HepG2 (cell line): Measurements from ENCODE around the gene ATOH7. TPM values are rescaled to one million over a fixed set of nuclear protein-coding genes. Genes with fewer than 3 reads are reported as not detected.

ENCODE experiments used
- ATAC-seq: fragments of 200-7000 bp; cut with Tn5 transposase; 3 replicates; pipeline ENCODE4 v1.9.1; 2020; ENCODE audit warnings: mild to moderate bottlenecking, moderate library complexity
- BruUV-seq: library from RNA; stranded (reverse); fragments of 400-500 nt; replicated peaks from 2 replicates; lab custom pipeline; 2021; lab: Mats Ljungman, UMichigan
- CTCF ChIA-PET: fragments of 300-600 bp; formaldehyde crosslinking; extraction: SDS; loops from one replicate; lab custom pipeline; 2021; ENCODE audit warnings: low total read pairs, inconsistent platforms, low intra/inter-chr PET ratio; lab: Yijun Ruan, JAX
- POLR2A ChIA-PET: fragments of 350-600 bp; sonication (Branson Sonifier 250); formaldehyde crosslinking; loops from one replicate; lab custom pipeline; 2020; ENCODE audit warnings: antibody characterized with exemption, inconsistent platforms; lab: Yijun Ruan, JAX
- DNase-seq: peaks from one replicate; pipeline ENCODE4 v3.0.0-alpha.2; 2015; ENCODE audit warnings: low spot score
- FAIRE-seq: peaks from 3 replicates; lab custom pipeline; 2011; peaks lifted over from hg19 to GRCh38; lab: Jason Lieb, UNC
- H2AFZ ChIP-seq: one replicate; pipeline ENCODE4 v1.6.1; 2011; ENCODE audit warnings: low read length, inconsistent platforms
- H3K27ac ChIP-seq: fragments of 300-600 bp; 3 replicates; pipeline ENCODE4 v1.8.0; 2011; ENCODE audit warnings: mixed run types, mild to moderate bottlenecking, mixed read lengths, low read length, inconsistent platforms; ENCODE audit not compliant: insufficient read depth; ENCODE audit errors: extremely low read length
- H3K27me3 ChIP-seq, 2 experiments: fragments of 200-600 bp in 1 of 2; 2 replicates in 1 of 2; 3 replicates in 1 of 2; pipeline versions ENCODE4 v1.6.0 to v1.8.0; 2011; ENCODE audit warnings: low read length in 2 of 2, mild to moderate bottlenecking in 2 of 2, moderate library complexity in 2 of 2, inconsistent platforms in 1 of 2; ENCODE audit not compliant: insufficient read depth in 2 of 2, control insufficient read depth in 1 of 2
- H3K36me3 ChIP-seq, 2 experiments: fragments of 200-600 bp in 1 of 2; replicated peaks in 1 of 2; 2 replicates in 1 of 2; 3 replicates in 1 of 2; pipeline versions ENCODE4 v1.5.1 to v1.8.0; 2011; ENCODE audit warnings: low read length in 2 of 2, inconsistent platforms in 1 of 2; ENCODE audit not compliant: insufficient read depth in 2 of 2, control insufficient read depth in 1 of 2
- H3K4me1 ChIP-seq: 2 replicates; pipeline ENCODE4 v1.5.1; 2012; ENCODE audit warnings: low read length, inconsistent platforms; ENCODE audit not compliant: insufficient read depth
- H3K4me2 ChIP-seq: 2 replicates; pipeline ENCODE4 v1.6.0; 2011; ENCODE audit warnings: low read depth, low read length, inconsistent platforms
- H3K4me3 ChIP-seq, 3 experiments: fragments of 200-600 bp in 1 of 3; sonication (generic), shearing (Covaris generic) in 1 of 3; replicated peaks in 1 of 3; 2 replicates each; pipeline ENCODE4 v1.5.1; 2011 to 2016; ENCODE audit warnings: low read length in 3 of 3, inconsistent platforms in 2 of 3, low read depth in 2 of 3, mild to moderate bottlenecking in 2 of 3, control low read depth in 1 of 3, mixed read lengths in 1 of 3; ENCODE audit not compliant: insufficient read depth in 1 of 3
- H3K79me2 ChIP-seq: one replicate; pipeline ENCODE4 v1.6.1; 2011; ENCODE audit warnings: low read length, inconsistent platforms; ENCODE audit not compliant: insufficient read depth
- H3K9ac ChIP-seq: 2 replicates; pipeline ENCODE4 v1.6.0; 2011; ENCODE audit warnings: mild to moderate bottlenecking, low read depth, low read length, inconsistent platforms; ENCODE audit not compliant: insufficient read depth
- H3K9me3 ChIP-seq: 2 replicates; pipeline ENCODE4 v1.5.1; 2012; ENCODE audit warnings: mild to moderate bottlenecking, low read length
- H4K20me1 ChIP-seq: 2 replicates; pipeline ENCODE4 v1.6.0; 2011; ENCODE audit warnings: inconsistent platforms, mild to moderate bottlenecking, low read length, moderate library complexity; ENCODE audit not compliant: insufficient read depth
- ARID2 ChIP-seq: sonication (generic); formaldehyde crosslinking; IDR thresholded peaks from 2 replicates; pipeline ENCODE4 v1.8.1; 2022; ENCODE audit warnings: mild to moderate bottlenecking, missing genetic modification reagents, borderline replicate concordance
- CBX5 ChIP-seq: sonication (generic); formaldehyde crosslinking; IDR thresholded peaks from 2 replicates; pipeline ENCODE4 v1.4.0; 2020; ENCODE audit warnings: missing genetic modification reagents, borderline replicate concordance
- CEBPZ ChIP-seq: IDR thresholded peaks from 2 replicates; pipeline ENCODE4 v1.6.1; 2012; ENCODE audit warnings: low read length, improper control_type of control experiment
- ESRRA ChIP-seq: sonication (generic); formaldehyde crosslinking; IDR thresholded peaks from 2 replicates; pipeline ENCODE4 v1.5.1; 2020; ENCODE audit warnings: mild to moderate bottlenecking, low read depth, missing genetic modification reagents
- GFI1 ChIP-seq: sonication (generic); formaldehyde crosslinking; IDR thresholded peaks from 2 replicates; pipeline ENCODE4 v1.5.0; 2020; ENCODE audit warnings: missing genetic modification reagents, mild to moderate bottlenecking, borderline replicate concordance
- KAT7 ChIP-seq: IDR thresholded peaks from 2 replicates; pipeline ENCODE4 v1.6.1; 2018; ENCODE audit warnings: borderline replicate concordance, missing compliant biosample characterization
- MXD3 ChIP-seq: IDR thresholded peaks from 2 replicates; pipeline ENCODE4 v1.6.1; 2016; ENCODE audit warnings: mild to moderate bottlenecking, missing biosample characterization, missing genetic modification reagents
- PCBP1 ChIP-seq: fragments of 200-400 bp; formaldehyde crosslinking; IDR thresholded peaks from 2 replicates; pipeline ENCODE4 v1.6.1; 2017; ENCODE audit warnings: mild to moderate bottlenecking, low read depth, low read length, borderline replicate concordance
- RBM22 ChIP-seq: fragments of 200-400 bp; formaldehyde crosslinking; optimal IDR thresholded peaks from 2 replicates; pipeline ENCODE3; 2017; ENCODE audit warnings: mild to moderate bottlenecking, low read length, moderate library complexity
- STAT5B ChIP-seq: sonication (generic); formaldehyde crosslinking; IDR thresholded peaks from 2 replicates; pipeline ENCODE4 v1.4.0; 2020; ENCODE audit warnings: missing genetic modification reagents
- TSC22D2 ChIP-seq: sonication (generic); formaldehyde crosslinking; IDR thresholded peaks from 2 replicates; pipeline ENCODE4 v1.5.1; 2020; ENCODE audit warnings: missing genetic modification reagents, mild to moderate bottlenecking, borderline replicate concordance
- ZNF362 ChIP-seq: sonication (generic); formaldehyde crosslinking; IDR thresholded peaks from 2 replicates; pipeline ENCODE4 v1.4.0; 2020; ENCODE audit warnings: missing genetic modification reagents, mild to moderate bottlenecking, borderline replicate concordance
- ZNF543 ChIP-seq: sonication (generic); formaldehyde crosslinking; IDR thresholded peaks from 2 replicates; pipeline ENCODE4 v1.4.0; 2020; ENCODE audit warnings: mild to moderate bottlenecking, missing genetic modification reagents
- ZNF569 ChIP-seq: sonication (generic); formaldehyde crosslinking; IDR thresholded peaks from 2 replicates; pipeline ENCODE4 v1.5.0; 2020; ENCODE audit warnings: mild to moderate bottlenecking, missing genetic modification reagents, moderate library complexity, borderline replicate concordance
- ZNF639 ChIP-seq: conservative IDR thresholded peaks from 2 replicates; pipeline ENCODE4 v1.6.1; 2018; ENCODE audit warnings: missing genetic modification reagents
- ZNF878 ChIP-seq: sonication (generic); formaldehyde crosslinking; IDR thresholded peaks from 2 replicates; pipeline ENCODE4 v1.8.1; 2023; ENCODE audit warnings: mild to moderate bottlenecking, missing genetic modification reagents, moderate library complexity
- WGBS: methylation state at CpG from one replicate; pipeline ENCODE4 v1.1.6; 2017; ENCODE audit warnings: low lambda C conversion rate; 5-methylcytosine and 5-hydroxymethylcytosine counted together
- in situ Hi-C: cut with HindIII; loops from 2 replicates; pipeline ENCODE4 v1.10.0; 2017; ENCODE audit warnings: low pct_unique_long_range_greater_than_20kb; ENCODE audit not compliant: extremely low pct_ligation_motif_present
- intact Hi-C: fragments of 100-400 bp; cut with micrococcal nuclease; formaldehyde crosslinking; loops from one replicate; pipeline ENCODE4 v1.10.0; 2022; ENCODE audit not compliant: unreplicated experiment
- polyA plus RNA-seq, 8 experiments: library from polyadenylated mRNA; depleted of rRNA in 3 of 8; stranded (reverse) in 7 of 8; unstranded in 1 of 8; fragments of >200 nt; fragmentation: Illumina TruSeq in 4 of 8; extraction: Trizol in 4 of 8; gene quantifications; 2 replicates each; pipeline versions ENCODE4 v1.2.1 to v1.2.3, GENCODE V29; 2011 to 2016; ENCODE audit warnings: low read depth in 4 of 8, missing spikeins in 1 of 8, mixed read lengths in 1 of 8; ENCODE audit not compliant: insufficient read depth in 1 of 8
- total RNA-seq, 5 experiments: library from RNA; depleted of rRNA; stranded (reverse); fragments of >200 nt; fragmentation: Illumina TruSeq; extraction: Trizol; gene quantifications; 2 replicates each; pipeline ENCODE4 v1.2.3, GENCODE V29; 2016; ENCODE audit warnings: low read depth in 1 of 5

The ATOH7 gene
- total and polyA plus RNA-seq, 2 of the 13 experiments (the other 11 are each of a cell fraction or from before 2014, with no cell fraction given): 0.07 to 0.11 TPM

- no peak for DNase-seq
- no peak for ATAC-seq
- no peaks in the 10 kb centered on the region for H3K79me2 ChIP-seq
- WGBS: 65% methylated on average over 2 of the region's 2 CpGs
- intact Hi-C loops (no loop called here), in situ Hi-C loops (no loop called here)
- H3K27ac ChIP-seq: no peak overlapping the region
- no peak overlapping the region for H3K4me2 ChIP-seq
- no peaks in the 10 kb centered on the region for H3K4me1 ChIP-seq
- FAIRE-seq: no peak
- BruUV-seq: no TSS peak
- no peaks in the 10 kb centered on the region for H3K36me3 ChIP-seq
- CTCF ChIA-PET: no interaction called here
- H3K9me3 ChIP-seq: no peaks in the 10 kb centered on the region
- no peak overlapping the region for H3K4me3 ChIP-seq
- no peak overlapping the region for H2AFZ ChIP-seq
- TF ChIP-seq ESRRA (CRISPR knock-in tag) (no peak), ARID2 (CRISPR knock-in tag) (no peak), STAT5B (no peak), ZNF878 (CRISPR knock-in tag) (no peak), ZNF569 (CRISPR knock-in tag) (no peak), TSC22D2 (CRISPR knock-in tag) (no peak), ZNF362 (CRISPR knock-in tag) (no peak), KAT7 (CRISPR knock-in tag) (no peak), CEBPZ (no peak), GFI1 (CRISPR knock-in tag) (no peak), MXD3 (CRISPR knock-in tag) (no peak), CBX5 (CRISPR knock-in tag) (no peak), RBM22 (no peak), PCBP1 (no peak), ZNF543 (CRISPR knock-in tag) (no peak), ZNF639 (CRISPR knock-in tag) (no peak)
- no peak overlapping the region for H3K9ac ChIP-seq
- H4K20me1 ChIP-seq: no peaks in the 10 kb centered on the region
- POLR2A ChIA-PET: no interaction called here
- peaks cover 0 to 10% of the 10 kb centered on the region in 2 experiments; a peak in 1 of 5 replicates for H3K27me3 ChIP-seq
Observed at GRCh38 chr10:68242051-68242450, 10.1 kb upstream of the ATOH7 start.
